NCI-H69 (cell line): ENCODE results near the gene PLA2R1.

Source experiments
- DNase-seq: peaks from one replicate; lab custom pipeline; 2025; lab: John Stamatoyannopoulos, UW

PLA2R1 gene

DNA sequence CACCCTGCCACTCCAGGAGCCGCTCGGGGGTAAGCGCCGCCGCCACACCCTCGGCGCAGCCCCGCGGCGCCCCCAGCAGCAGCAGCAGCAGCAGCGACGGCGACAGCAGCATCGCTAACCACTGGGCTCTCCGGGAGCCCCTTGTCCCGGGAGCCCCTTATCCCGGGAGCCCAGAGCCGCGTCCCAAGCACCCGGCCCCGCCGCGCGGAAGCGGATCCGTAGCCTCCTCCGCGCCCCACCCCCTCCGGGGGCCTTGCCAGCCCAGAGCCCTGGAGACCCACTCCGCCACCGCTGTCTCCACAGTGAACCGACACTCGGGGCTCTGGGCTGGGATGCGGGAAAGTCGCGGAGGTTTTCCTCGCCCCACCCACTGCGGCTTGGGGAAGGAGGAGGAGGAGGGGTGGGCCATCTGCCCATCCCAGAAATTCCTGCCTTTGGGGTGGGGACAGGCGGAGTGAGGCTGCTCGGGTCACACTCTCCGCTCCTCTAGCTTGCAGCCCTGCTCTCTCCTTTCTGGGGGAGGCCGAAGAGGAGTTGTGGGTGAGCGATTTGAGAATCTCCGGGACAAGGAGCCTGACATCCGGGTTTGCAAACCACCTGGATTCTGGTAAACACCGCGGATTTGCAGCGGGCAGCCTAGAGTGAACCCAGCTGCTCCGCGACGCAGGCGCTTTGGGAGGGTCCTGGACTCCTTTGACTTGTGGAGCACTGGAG lies at the start of gene PLA2R1:
TSS of gene PLA2R1 (minus strand) at position 324 of the 714 bp plus-strand sequence. CDS start at position 112, 212 bp downstream.
- peak; percentile 35 for DNase-seq

DNA sequence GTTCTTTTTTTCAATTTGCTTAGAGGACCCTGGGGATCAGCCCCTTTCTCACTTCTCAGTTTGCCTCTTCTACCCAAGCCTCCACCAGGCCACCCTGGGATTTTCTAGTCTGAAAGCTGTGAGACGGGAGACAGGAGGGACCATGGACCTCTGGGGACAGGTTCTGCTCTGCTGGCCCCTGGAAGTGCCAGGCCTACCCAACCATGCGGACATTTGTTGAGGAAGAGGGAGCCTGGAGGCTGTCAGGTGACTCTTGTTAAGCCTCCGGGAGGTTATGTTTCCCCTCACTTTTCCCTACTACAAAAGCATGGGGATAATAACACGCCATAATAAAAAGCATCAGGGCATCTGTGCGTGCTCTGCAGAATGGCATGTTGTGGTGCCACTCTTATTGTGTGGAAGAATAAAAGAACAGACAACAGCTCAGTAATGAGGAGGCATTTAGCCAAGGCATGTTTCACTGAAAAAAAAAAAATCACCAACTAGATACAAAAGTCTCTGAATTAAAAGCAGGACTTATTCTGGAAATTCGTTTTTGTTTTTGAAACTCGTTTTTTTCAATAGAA lies 48.3 kb upstream of the PLA2R1 start:
- DNase-seq = no peak

DNA sequence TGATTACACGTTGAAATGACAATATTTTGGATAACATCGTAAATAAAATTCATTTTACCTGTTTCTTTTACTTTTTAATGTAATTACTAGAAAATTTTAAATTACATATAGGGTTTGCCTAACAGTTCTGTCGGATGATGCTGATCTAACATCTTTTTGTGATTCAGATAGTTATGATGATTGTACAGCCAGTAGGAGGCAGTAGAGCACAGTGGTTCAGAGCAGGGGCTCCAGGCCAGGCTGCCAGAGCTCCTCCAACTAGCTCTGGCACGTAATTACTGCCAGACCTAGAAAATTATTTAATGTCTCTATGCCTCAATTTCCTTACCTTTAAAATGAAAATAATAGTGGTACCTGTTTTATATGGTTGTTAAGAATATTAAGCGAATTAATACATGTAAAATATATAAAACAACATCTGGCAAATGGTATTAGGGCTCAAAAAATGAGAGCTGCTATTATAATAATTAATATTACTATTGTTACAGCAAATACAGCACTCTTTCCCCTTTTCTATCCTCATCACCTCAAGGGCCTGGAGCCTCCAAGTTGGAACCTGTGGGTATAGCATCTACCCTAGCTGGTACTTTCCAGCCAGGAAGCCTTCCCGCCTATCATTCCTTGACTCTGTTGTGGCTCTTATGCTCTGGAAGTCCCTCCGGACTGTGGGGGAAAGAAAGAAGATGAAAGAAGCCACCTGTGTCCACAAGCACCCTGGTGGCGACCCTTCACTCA lies 47.7 kb upstream of the PLA2R1 start:
- DNase-seq = peak; percentile 30

DNA sequence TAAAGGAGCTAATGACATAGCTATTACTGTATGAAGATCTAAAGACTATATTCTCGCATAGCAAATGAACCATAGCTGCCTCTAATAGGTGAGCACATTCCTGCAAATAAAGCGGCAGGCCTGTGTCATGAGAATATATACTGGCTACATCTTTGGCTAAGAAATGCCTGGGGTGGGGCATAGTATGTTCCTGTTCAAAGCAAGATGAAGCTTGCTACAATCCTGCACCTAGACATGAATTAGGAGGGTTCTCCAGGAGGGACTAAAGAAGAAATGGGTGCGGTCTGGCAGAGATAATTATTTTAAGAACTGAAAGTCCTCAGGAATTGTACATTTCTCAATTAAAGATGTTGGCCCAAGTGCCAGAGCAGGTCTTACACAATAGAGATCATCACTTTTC lies 46.8 kb upstream of the PLA2R1 start:
- no peak for DNase-seq

DNA sequence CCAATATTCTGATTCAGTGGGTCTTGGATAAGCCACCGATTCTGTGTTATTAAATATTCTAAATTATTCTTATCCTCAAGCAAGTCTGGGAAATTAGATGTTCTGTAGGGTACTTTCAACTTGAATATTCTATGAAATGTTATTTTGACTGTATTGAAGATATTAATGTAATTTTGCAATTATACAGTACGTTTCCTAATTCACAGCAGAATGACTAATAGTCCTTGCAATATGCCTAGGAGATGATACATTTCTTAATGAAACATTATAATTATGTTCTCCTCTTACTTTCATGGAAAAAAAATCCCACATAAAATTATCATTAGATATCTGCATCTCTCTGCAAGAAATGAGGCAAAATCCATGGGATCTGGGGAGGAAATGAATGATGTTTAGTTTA lies 46.2 kb upstream of the PLA2R1 start:
- no peak for DNase-seq

DNA sequence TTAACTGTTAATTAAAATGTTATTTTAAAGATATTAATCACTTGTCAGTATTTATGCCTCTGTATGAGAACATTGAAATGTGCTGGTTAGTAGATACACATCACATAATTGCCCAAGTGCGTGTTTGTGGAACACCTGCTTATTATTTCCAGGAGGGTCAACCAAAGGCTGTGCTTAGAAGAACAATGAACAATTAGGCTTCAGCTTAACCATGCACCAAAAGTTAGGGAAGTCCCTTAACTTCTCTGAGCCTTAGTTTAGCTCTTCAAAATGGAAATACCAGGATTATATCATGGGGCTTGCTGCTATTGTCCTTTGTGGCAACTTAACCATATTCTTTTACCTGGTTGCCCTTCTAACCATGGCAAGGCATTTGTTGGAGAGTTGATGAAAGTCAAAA lies 43.0 kb upstream of the PLA2R1 start:
- DNase-seq = no peak

DNA sequence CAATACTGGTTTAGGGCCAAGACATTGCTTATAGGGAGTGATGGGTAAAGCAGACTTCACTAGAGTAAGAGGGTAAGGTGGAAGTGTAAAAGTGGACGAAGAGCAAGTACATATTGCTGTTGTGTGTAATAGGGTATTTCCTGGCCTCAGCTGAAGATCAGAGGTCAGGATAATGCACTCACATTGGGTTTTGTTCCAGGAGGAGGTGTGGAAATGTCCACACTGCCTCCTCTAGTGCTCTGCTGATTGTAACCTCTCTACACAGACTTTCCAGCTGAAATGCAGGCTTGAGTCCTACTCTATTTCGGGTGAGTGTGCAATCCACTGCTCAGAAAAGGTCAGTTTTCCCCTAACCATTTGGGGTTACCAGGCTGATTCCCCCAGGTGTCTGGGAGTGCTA lies 41.7 kb upstream of the PLA2R1 start:
- no peak for DNase-seq

DNA sequence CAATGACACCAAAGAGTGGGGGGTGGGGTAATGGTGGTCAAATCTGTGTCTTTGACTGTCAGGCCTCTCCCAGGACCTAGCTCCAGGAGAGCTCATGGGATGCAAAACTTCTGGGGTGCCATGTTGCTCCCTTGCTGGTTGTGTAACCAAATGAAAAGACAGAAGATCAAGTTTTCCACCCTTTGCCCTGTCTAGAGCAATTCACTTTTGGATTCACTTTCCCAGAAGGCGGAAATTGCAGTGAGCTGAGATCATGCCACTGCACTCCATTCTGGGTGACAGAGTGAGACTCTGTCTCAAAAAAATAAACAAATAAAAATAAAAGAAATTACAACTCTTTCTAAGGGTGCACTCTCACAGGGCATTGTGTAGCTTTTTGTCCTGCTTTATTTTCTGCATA lies 34.9 kb upstream of the PLA2R1 start:
- DNase-seq = no peak

DNA sequence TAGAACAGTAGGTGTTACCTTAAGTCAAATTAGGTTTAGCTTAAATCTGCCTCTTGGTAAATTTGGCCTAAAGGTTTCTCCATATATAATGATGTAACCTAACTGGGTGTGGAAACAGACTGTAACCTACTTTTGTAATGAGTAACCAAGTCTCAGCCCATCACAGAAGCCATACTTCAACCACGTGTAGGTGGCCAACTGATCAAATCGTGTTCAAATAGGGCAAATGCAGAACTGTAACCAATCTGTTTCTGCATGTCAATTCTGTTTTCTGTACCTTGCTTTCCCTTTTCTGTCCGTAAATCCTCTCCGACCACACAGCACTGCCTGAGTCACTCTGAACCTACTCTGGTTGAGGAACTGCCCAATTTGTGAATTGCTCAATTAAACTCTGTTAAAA lies 34.0 kb upstream of the PLA2R1 start:
- DNase-seq = no peak

DNA sequence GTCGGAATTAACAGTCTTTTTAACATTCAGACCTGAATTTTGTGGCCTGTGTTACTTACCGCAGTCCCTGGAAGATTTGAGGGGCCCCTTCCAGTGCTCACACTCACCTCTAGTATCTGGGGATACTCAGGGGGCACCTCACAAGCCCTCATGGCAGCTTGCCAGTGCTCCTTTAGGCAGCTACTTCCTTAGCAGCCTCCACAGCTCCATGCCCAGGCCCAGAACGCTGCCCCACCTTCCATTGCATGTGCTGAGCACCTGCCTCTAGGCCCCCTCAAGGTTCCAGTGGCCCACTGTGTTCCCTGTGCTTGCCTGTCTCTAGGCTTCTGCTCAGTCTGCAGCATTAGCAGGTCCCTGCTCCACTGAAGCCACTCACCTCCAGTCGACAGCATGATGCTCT lies 30.0 kb upstream of the PLA2R1 start:
- DNase-seq = no peak

DNA sequence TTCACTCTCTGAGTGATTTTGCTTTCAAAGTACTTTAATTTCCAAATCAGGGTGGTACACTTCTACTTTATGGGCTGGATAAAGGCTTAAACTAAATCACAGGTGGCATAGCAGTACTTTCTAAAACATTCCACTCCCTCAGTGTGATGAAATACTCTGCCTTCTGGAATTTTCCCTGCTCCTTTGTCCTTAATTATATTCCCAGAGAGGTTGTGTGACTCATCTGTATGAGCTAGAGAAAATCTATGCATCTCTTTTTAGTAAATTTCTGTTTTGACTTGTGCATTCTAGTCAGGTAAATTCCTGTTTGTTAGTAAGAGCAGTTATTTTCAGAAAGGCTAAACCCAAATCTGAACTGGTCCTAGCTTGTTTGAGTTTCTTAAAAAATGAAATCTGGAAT lies 29.0 kb upstream of the PLA2R1 start:
- no peak for DNase-seq

DNA sequence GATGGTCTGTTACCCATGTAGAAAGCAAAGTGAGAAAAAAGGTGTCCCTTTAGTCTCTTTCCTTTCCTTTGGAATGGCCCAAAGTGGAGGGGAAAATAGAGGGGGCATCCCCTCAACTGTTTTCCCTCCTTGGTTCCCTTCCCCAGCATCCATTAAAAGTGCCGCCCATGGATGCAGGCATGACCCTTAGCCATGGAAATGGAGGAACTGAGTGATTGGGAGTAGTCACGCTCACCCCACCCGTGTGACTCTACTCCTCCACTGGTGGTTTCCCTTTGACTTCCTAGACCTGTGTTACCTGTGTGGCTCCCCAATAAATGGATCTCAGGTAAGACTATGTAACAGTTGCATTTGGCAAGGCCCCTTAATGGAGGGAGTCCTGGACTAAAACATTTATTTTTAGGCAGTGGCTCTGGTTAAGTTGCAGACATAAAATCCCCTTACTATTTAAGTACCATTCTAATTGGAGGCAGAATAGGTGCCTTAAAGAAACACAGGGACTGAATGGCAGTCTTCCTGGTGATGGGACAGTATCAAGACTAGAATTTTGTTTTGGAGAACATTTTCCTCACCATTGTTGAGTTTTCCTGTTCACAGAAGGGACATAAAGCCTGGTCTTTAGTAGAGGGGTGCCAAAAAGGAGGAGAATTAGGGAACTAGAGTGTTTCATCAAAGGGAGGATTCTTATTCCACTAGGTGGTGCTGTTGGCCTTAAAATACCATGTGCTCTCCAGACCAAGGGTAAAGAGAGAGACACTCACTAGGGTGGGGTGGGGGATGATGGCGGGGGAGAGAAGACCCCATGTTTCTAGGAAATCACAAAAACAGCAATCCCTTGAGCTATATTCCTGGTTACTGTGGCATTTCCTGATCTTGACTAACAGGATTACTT lies 25.7 kb upstream of the PLA2R1 start:
- DNase-seq = peak; percentile 2

DNA sequence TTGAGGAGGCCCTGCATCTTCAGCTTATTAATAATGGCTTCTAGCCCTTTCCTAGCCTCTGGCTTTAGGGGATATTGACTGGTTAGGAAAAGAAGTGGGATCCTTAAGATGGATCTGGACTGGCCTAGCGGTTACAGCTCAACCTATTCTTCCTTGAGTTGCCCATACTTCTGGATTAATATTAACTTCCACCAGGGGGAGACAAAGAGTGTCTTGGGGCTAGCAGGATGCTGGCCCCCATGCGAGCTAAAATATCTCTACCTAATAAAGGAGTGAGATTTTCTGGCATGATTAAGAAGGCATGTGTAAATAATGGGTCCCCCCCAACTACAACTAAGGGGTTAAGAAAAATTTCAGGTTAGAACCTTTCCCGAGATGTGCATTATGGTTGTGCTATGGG lies 23.2 kb upstream of the PLA2R1 start:
- peak; percentile 2 for DNase-seq

DNA sequence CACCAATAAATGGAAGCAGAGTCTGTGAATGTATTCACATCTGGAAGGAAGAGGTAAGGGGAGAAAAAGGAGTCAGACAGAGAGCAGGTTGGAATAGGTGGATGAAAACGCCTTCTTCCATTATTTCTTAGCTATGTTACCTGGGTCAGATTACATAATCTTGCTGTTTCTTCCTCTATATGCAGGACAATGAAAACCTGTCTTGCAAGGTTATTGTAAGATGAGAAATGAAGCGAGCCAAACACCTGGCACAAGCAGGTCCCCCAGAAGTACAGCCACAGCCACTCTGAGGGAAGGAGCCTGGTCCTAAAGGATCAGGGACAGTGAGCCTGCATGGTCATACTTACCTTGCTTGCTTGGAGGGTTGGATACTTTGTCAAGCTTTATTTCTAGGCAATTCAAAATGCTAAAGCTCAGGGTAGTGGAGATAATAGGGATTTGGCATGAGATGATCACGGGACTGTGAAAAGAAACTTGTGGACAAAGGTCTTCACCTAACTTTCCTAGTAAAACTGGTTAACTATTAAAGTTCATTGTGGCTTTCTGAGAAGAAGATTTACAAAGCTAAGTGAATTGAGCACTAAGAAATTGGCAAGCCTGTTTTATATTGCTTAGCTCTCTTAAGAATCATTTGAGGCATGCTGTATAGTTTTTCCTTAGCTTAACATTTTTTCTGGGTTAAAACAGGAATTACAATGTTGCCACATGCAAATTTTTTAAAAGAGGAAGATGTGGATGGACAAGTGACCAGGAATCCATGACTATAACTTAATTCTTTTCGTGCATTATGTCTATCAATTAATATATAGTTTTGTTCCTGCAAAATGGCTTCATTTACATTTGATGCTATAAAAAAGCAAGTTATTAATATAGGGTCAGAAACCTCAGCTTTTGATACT lies 15.7 kb upstream of the PLA2R1 start:
- no peak for DNase-seq

DNA sequence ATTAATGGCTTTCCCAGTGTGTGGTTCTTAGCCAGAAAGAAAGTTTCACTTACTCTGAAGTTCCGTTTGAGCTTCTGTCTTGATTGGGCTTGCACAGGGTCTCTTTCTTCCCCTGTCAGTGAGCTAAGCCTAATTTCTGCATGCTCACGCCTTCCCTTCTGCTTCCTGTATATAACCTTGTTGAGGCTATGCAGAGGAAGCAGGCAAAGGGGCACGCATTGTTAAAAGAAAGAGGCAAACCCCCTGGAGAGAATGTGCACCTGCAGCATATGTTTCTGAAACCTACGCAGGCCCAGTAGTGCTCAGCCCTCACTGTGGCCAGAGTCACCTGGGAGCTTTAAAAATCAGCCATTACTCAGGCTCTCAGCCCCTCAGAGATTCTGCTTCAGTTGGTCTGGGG lies 14.5 kb upstream of the PLA2R1 start:
- DNase-seq = no peak

DNA sequence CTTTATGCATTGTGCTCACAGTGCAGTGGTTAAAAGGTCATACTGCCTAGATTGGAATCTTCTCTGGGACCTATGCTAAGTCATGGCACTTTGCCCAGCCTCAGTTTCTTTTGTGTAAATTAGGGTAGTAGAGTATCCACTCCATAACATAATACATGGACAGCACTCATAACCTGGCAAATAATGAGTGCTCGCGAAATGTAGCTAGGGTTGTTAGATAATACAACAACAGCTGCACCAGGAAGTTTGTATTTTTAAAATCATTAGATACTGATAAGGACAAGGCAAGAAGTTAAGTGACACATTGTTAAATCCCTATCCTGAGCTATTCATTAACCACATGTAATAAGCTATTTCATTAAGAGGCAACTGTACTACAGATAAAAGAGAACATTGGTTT lies 13.8 kb upstream of the PLA2R1 start:
- DNase-seq = no peak

DNA sequence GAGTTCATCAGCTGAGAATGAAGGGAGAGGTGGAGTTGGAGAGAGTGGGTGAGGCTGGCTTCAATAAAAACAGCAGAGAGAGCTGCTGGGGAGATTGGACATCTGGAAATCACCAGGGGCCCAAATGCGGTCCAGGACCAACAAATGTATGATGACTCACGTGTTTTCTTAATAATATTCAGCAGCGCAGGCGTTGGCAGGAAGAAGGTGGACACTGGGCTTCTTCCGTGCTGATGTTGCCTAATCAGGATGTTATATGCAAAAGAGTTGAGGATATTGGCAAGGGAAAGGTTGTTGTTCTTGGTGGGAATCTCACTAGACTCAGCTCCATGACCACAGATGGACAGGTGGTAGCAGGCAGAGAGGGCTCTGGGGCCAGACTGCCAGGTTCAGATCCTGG lies 12.8 kb upstream of the PLA2R1 start:
- no peak for DNase-seq

DNA sequence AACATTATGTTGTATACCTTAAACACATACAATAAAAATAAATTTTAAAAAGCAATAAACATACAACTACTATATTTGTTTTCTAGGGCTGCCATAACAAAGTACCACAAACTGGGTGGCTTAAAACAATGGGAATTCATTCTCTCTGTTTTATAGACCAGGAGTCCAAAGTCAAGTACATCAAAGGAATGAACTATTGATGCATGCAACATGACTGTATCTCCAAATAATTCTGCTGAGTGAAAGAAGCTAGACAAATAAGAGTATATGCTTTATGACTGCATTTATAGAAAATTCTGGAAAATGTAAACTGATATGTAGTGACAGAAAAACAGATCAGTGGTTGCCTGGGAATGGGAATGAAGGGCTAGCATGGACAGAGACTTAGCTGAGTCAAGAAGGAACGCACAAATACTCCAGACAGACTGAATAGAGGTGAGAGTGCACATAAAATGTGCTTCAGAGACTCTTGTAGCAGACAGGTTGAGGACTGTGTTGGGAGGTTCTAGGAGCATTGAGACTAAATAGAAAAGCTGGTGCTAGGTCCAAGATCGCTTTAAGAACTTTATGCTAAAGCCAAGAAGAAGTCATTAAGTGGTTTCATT lies 11.0 kb upstream of the PLA2R1 start:
- DNase-seq = no peak

DNA sequence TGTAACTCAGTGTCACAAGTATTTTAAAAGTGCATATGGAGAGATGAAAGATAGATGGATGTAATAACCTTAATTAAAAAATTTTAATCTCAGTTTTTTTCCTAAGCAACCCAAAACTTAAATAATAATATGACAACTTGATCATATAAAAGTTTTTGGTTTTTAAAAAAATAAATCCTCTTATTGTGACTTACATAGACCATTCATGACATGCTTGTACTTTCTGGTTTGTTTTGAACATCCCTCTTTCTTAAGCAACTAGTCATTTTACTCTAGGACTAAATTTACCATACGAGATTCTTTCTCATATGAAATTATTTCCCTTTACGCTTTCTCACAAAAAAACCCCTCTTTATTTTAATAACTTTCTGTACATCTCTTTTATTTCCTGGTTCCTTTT lies 6.5 kb upstream of the PLA2R1 start:
- DNase-seq = no peak

DNA sequence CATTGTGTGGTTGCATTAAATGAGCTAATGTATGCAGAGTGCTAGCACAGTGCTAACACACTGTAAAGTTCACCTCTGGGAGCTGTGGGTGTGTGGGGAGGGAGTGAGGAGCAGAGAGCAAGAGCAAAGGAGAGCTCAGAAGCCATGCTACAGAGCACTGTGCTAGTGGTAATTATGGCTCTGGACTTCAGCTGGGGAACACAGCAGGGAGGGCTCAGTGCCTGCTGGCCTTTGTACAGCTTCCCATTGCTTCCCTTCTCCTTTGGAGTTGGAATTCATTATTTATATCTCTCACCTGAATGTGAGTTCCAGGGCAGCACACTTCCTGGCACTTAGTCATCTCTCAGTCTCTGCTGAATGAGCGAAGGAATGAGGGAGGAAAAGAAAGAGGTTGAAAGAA lies 2.5 kb upstream of the PLA2R1 start:
- no peak for DNase-seq
